Uterus (tissue), 2 donors: ENCODE data around the gene TIGD1.

Source experiments
- POLR2A ChIP-seq, 2 donors: fragments of 450-650 bp; IDR thresholded peaks; one replicate each; pipeline ENCODE4 v1.6.1; 2016; ENCODE audit warnings: antibody characterized with exemption in 2 of 2, mild to moderate bottlenecking in 1 of 2, moderate library complexity in 1 of 2
- TF ChIP-seq, protein P1 (sequence below), 4 experiments: fragments of 200-600 bp in 2 of 4; fragments of 450-650 bp in 2 of 4; sonication (generic) in 2 of 4; IDR thresholded peaks; one replicate each; pipeline ENCODE4 v1.5.1; 2016 to 2019; ENCODE audit warnings: antibody characterized with exemption in 4 of 4, mild to moderate bottlenecking in 2 of 4, moderate library complexity in 1 of 4

GRCh38 chr2:232529806-232530547 is 20.4 kb downstream of the TIGD1 start:
- TF ChIP-seq, protein P1, sequence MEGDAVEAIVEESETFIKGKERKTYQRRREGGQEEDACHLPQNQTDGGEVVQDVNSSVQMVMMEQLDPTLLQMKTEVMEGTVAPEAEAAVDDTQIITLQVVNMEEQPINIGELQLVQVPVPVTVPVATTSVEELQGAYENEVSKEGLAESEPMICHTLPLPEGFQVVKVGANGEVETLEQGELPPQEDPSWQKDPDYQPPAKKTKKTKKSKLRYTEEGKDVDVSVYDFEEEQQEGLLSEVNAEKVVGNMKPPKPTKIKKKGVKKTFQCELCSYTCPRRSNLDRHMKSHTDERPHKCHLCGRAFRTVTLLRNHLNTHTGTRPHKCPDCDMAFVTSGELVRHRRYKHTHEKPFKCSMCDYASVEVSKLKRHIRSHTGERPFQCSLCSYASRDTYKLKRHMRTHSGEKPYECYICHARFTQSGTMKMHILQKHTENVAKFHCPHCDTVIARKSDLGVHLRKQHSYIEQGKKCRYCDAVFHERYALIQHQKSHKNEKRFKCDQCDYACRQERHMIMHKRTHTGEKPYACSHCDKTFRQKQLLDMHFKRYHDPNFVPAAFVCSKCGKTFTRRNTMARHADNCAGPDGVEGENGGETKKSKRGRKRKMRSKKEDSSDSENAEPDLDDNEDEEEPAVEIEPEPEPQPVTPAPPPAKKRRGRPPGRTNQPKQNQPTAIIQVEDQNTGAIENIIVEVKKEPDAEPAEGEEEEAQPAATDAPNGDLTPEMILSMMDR (IDR thresholded peaks at IDR 0.05), result no peak
- no peak for TF ChIP-seq POLR2A (IDR thresholded peaks at IDR 0.05)
